Gastroesophageal sphincter (tissue), 3 donors: ENCODE measurements around the gene THSD4.

Source experiments
- EP300 ChIP-seq: sonication (generic); formaldehyde crosslinking; IDR thresholded peaks from one replicate; pipeline ENCODE4 v1.6.1; 2017; ENCODE audit warnings: antibody characterized with exemption, mild to moderate bottlenecking
- POLR2A ChIP-seq, 2 donors: fragments of 450-650 bp; IDR thresholded peaks; one replicate each; pipeline ENCODE4 v1.6.1; 2017; ENCODE audit warnings: antibody characterized with exemption in 2 of 2, mild to moderate bottlenecking in 2 of 2, moderate library complexity in 1 of 2
- POLR2AphosphoS5 ChIP-seq: sonication (generic); formaldehyde crosslinking; IDR thresholded peaks from one replicate; pipeline ENCODE4 v1.6.1; 2017; ENCODE audit warnings: antibody characterized with exemption
- TF ChIP-seq, protein P1 (sequence below), 4 experiments: fragments of 200-600 bp in 2 of 4; fragments of 450-650 bp in 2 of 4; sonication (generic) in 1 of 4; IDR thresholded peaks; one replicate each; pipeline ENCODE4 v1.5.1; 2017 to 2019; ENCODE audit warnings: antibody characterized with exemption in 4 of 4, mild to moderate bottlenecking in 2 of 4, moderate library complexity in 2 of 4

- TF ChIP-seq, protein P1, sequence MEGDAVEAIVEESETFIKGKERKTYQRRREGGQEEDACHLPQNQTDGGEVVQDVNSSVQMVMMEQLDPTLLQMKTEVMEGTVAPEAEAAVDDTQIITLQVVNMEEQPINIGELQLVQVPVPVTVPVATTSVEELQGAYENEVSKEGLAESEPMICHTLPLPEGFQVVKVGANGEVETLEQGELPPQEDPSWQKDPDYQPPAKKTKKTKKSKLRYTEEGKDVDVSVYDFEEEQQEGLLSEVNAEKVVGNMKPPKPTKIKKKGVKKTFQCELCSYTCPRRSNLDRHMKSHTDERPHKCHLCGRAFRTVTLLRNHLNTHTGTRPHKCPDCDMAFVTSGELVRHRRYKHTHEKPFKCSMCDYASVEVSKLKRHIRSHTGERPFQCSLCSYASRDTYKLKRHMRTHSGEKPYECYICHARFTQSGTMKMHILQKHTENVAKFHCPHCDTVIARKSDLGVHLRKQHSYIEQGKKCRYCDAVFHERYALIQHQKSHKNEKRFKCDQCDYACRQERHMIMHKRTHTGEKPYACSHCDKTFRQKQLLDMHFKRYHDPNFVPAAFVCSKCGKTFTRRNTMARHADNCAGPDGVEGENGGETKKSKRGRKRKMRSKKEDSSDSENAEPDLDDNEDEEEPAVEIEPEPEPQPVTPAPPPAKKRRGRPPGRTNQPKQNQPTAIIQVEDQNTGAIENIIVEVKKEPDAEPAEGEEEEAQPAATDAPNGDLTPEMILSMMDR (IDR thresholded peaks at IDR 0.05), result no peak
- TF ChIP-seq POLR2AphosphoS5 (no peak), EP300 (no peak), POLR2A (IDR thresholded peaks at IDR 0.05) (no peak)
Measured at GRCh38 chr15:71562251-71562650, 447.0 kb downstream of the THSD4 start.
